Endothelial cell of umbilical vein (primary cell): ENCODE data around the gene IFT27.

Experiments used
- CTCF ChIP-seq, 2 donors: IDR thresholded peaks; 1 replicate in 1 of 2; 2 replicates in 1 of 2; pipeline ENCODE4 v1.5.1; 2011; ENCODE audit warnings: low read length in 2 of 2, mild to moderate bottlenecking in 2 of 2, moderate library complexity in 2 of 2, control low read depth in 1 of 2, inconsistent platforms in 1 of 2, low read depth in 1 of 2; ENCODE audit not compliant: insufficient read depth in 1 of 2; ENCODE audit errors: extremely low read depth in 1 of 2
- EZH2 ChIP-seq: IDR thresholded peaks from 2 replicates; pipeline ENCODE4 v1.6.1; 2012; ENCODE audit warnings: borderline replicate concordance, low read depth, mild to moderate bottlenecking, moderate library complexity, low read length, inconsistent platforms; ENCODE audit not compliant: severe bottlenecking
- FOS ChIP-seq: IDR thresholded peaks from 2 replicates; pipeline ENCODE4 v1.6.1; 2011; ENCODE audit warnings: mild to moderate bottlenecking, low read length, moderate library complexity, borderline replicate concordance; ENCODE audit not compliant: insufficient read depth
- POLR2A ChIP-seq: IDR thresholded peaks from 2 replicates; pipeline ENCODE4 v1.6.1; 2012; ENCODE audit warnings: low read depth, mild to moderate bottlenecking, control low read depth, low read length
- POLR2AphosphoS5 ChIP-seq: IDR thresholded peaks from 2 replicates; pipeline ENCODE4 v1.6.1; 2012; ENCODE audit warnings: low read depth, mild to moderate bottlenecking, control low read depth, low read length, moderate library complexity; ENCODE audit not compliant: insufficient read depth

- TF ChIP-seq POLR2AphosphoS5 (no peak), POLR2A (no peak), CTCF (IDR thresholded peaks at IDR 0.05; ENCODE audit: extremely low read depth in 1 of 2, insufficient read depth in 1 of 2, low read depth in 1 of 2, low read length in 2 of 2) (no peak), EZH2 (peak; percentile 90), FOS (no peak)
Observed at GRCh38 chr22:36816636-36817524, 41.0 kb upstream of the IFT27 start, which contains the start of gene PVALB.
